DMS153 treated with DMSO at 0.1 percent for 48 hours (cell line): Measurements from ENCODE around the gene IL19.

ENCODE experiments used
- DNase-seq: peaks from one replicate; lab custom pipeline; 2025; ENCODE audit not compliant: unreplicated experiment; lab: John Stamatoyannopoulos, UW

IL19 gene

GRCh38 chr1:206797534-206798383 lies 27.2 kb downstream of the IL19 start:
- DNase-seq, result no peak

DNA sequence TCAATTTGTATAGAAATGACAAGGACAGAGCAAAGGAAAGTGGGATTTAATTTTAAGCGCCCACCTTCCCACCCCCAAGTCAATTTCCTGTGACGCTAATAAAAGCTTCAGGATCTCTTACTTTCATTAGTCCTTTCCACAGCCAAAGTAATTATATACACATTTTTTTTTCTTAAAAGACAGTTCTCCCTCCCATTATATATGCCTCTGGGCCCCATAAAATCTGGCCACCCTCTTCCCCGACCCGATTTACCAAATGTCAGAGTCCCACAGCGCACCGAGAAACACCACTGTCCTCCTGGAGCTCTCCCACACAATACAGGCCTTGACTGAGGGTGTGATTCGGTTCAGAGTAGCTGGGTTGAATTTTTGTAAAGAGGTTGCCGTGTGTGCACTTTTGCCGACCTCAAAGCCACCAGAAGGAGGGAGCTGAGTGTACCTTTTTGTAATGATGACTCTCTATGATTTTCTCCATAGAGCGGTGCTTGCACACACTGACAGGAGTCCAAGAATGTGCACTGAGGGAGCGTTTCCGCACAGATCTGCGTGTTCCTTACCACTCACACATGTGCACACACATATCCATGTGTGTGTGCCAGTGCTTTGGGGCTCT lies 27.9 kb downstream of the IL19 start:
- DNase-seq, result no peak

DNA sequence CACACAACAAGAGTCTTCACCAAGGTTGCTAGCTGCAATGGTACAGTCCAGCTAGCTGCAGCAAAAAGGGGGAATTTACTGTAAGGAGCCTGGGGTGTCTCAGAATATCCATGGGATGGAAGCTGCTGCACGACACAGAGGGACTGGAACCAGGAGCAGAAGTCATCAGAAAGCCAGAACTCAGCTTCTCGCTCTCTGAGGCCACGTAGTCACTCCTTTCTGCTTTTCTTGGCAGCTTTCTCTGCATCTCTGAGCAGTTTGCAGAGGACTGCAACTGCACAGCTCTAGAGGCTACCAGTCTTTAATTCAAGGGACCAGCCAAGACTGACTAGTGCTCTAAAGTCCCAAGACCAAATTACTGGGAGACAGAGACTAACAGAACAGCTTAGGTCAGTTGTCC lies 28.7 kb downstream of the IL19 start:
- DNase-seq, result no peak

GRCh38 chr1:206800411-206800810 lies 29.8 kb downstream of the IL19 start:
- no peak for DNase-seq

DNA sequence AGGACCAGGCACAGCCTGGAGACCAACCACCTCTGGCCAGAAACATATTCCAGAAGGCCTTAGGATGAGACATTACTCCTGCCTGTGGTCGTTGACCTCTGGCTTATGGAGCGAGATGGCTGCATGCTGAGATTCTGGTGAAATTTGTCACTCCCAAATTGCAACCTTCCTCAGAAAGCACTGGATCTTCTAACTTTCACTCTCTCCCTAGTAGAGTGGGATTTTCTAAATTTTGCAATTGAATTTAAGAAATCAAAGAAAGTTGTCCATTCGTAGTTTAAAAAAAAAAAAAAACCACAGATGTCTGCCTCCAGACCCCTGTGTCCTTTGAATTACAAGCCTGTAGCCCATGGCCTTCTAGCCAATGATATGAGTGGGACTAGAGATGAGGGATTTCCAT lies 30.3 kb downstream of the IL19 start:
- DNase-seq, result no peak

GRCh38 chr1:206801467-206801866 lies 30.9 kb downstream of the IL19 start:
- DNase-seq, result no peak

DNA sequence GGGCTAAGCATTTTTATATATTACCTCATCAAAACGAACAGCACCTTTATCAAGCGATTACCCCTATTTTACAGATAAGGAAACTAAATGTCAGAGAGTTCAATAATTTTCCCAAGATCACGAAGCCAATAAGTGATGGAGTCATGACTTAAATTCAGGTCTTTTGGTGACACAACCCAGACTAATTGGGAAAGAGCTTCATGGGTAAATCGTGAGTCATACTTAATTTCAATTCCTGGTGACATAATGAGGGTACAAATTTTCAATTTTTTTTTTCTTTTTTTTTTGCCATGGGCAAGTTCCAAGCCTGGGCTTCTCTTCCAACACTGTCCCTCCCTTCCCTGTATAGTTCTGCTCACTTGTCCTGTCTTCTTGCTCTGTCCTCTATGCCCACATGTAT lies 31.8 kb downstream of the IL19 start:
- no peak for DNase-seq

- DNase-seq, result no peak
Observed at GRCh38 chr1:206803221-206803730, 32.7 kb downstream of the IL19 start.

- no peak for DNase-seq
Observed at GRCh38 chr1:206804156-206804737, 33.7 kb downstream of the IL19 start.

DNA sequence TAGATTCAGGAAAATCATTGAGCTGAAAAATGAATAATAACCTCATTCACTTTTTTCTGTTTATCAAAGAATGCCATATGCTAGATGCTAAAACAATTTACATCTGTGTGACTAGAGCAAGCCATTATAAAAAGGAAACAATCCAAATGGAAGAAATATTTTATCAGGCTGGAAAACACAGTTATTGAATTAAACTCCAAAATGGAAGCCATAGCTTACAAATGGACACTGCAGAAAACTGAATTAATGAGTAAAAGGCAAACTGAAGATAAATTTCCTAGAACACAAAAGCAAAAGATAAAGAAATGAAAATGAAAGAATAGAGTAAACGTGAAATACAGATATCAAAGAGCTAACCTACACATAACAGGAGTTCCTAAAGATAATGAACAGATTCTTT lies 34.8 kb downstream of the IL19 start:
- no peak for DNase-seq

DNA sequence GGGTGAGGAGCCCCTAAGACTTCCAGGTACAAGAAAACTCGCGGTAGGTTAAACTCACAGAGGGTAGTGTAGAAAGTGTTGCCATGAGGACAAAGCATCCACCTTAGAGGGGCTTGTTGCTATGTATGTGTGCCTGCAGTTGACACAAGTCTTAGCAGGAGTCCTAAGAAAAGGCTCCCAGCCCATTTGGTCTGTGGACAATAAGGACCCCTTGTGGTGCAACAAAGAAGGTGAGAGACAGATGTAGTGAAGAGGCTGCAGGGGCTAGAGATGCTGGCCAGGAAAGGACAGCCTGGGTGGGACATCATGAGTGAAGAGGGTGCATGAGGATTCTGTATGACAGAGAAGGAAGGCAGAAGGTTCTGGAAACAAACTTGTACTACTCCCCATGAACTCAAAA lies 38.0 kb downstream of the IL19 start:
- DNase-seq, result no peak

- DNase-seq, result no peak
Observed at GRCh38 chr1:206809504-206810084, 39.0 kb downstream of the IL19 start.

DNA sequence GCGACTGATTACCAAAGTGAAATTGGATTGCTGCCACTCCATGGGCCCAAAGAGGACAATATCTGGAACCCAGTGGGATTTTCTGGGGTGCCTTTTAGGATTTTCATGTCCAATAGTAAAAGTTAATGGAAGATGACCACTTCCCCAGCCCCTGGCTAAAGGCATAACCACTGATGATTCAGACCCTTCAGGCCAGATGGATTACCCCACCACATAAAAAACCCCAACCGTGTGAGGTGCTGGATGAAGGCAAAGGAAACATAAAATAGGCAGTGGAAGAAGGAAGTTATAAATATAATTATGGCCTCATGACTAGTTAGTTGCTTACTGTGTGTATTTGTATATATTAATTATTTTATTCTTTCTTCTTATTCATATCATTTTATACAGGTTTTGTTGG lies 41.9 kb downstream of the IL19 start:
- no peak for DNase-seq

DNA sequence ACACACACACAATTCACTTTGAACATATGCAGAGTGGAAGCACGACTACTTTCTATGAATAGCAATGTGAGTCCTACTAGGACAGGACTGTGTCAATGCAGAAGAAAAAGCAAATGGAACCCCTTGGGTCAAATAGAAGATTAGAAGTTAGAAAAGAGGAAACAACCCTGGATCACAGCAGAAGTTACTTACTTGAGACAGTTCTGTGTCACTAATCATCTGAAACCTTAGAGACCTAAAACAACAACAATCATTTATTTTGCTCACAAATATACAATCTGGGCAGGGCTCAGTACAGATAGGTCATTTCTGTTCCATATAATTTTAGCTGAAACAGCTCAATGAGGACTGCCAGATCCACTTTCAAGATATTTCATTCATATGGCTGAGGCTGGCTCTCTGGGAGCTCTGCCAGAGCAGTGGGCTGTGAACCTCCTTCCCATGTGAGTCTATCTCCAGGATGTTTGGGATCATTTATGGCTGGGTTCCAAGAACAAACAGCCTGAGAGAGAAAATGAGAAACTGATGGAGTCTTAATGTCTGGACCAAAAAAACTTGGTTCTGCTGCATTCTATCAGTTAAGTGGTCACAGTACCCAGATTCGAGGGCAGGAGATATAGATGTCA lies 44.3 kb downstream of the IL19 start:
- DNase-seq, result no peak

- no peak for DNase-seq
Observed at GRCh38 chr1:206816390-206817287, 46.1 kb downstream of the IL19 start.

DNA sequence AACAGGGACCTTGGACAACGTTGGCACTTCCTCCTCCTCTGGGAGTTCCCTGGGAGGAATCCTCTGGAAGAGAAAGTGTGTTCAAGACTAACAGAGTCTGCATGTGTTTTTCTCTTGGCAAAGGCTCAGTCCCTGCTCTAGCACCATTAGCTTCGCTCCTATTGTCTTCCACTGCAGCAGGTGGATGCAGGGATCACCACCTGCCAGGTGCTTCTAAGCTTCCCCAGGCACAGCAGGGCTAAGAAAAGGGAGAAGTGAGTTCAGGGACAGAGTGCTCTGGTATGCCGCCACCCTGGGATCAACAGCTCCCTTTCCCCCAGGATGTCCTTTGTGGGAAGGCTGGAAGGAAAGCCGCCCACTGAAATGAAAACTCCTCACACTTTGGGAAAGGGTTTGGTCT lies 50.9 kb downstream of the IL19 start:
- DNase-seq, result no peak

- DNase-seq, result no peak
Observed at GRCh38 chr1:206823727-206824126, 53.2 kb downstream of the IL19 start.

GRCh38 chr1:206824331-206824730 lies 53.8 kb downstream of the IL19 start:
- DNase-seq, result no peak

- DNase-seq, result peak; percentile 53
Observed at GRCh38 chr1:206826394-206826793, 55.8 kb downstream of the IL19 start.

GRCh38 chr1:206828061-206828460 lies 57.5 kb downstream of the IL19 start:
- DNase-seq, result no peak
